SK-N-SH treated with all-trans-retinoic acid at 6 μM for 48 hours (cell line): ENCODE results near the gene ANKS3.

ENCODE experiments used
- ATAC-seq: fragments of 200-7000 bp; cut with Tn5 transposase; 3 replicates; pipeline ENCODE4 v1.9.1; 2020; ENCODE audit warnings: mild to moderate bottlenecking, moderate library complexity
- ARNTL ChIP-seq: fragments of 450-650 bp; formaldehyde crosslinking; IDR thresholded peaks from 2 replicates; pipeline ENCODE4 v1.5.0; 2020; ENCODE audit warnings: low read depth, mild to moderate bottlenecking, moderate library complexity, borderline replicate concordance
- BACH2 ChIP-seq: fragments of 250-450 bp; sonication (Bioruptor Pico); IDR thresholded peaks from 2 replicates; pipeline ENCODE4 v1.9.0; 2021; ENCODE audit warnings: mild to moderate bottlenecking, borderline replicate concordance
- CSDC2 ChIP-seq: fragments of 250-450 bp; sonication (Bioruptor Pico); IDR thresholded peaks from 2 replicates; pipeline ENCODE4 v1.5.0; 2020; ENCODE audit warnings: mild to moderate bottlenecking, moderate library complexity
- ESRRG ChIP-seq: fragments of 250-450 bp; sonication (Bioruptor Pico); IDR thresholded peaks from 2 replicates; pipeline ENCODE4 v1.6.1; 2021; ENCODE audit warnings: mild to moderate bottlenecking
- GLIS3 ChIP-seq: fragments of 250-450 bp; sonication (Bioruptor Pico); IDR thresholded peaks from 2 replicates; pipeline ENCODE4 v1.5.0; 2020; ENCODE audit warnings: mild to moderate bottlenecking, moderate library complexity
- ISL1 ChIP-seq: fragments of 250-450 bp; sonication (Bioruptor Pico); IDR thresholded peaks from 2 replicates; pipeline ENCODE4 v2.1.2; 2022; ENCODE audit warnings: mild to moderate bottlenecking, moderate library complexity
- OSR1 ChIP-seq: fragments of 250-450 bp; sonication (Bioruptor Pico); IDR thresholded peaks from 2 replicates; pipeline ENCODE4 v1.8.0; 2022; ENCODE audit warnings: moderate library complexity, mild to moderate bottlenecking, inconsistent platforms
- PPARA ChIP-seq: fragments of 250-450 bp; sonication (Bioruptor Pico); IDR thresholded peaks from 2 replicates; pipeline ENCODE4 v1.5.0; 2020; ENCODE audit warnings: mild to moderate bottlenecking, borderline replicate concordance
- RARB ChIP-seq: fragments of 250-450 bp; sonication (Bioruptor Pico); IDR thresholded peaks from 2 replicates; pipeline ENCODE4 v1.8.0; 2021; ENCODE audit warnings: mild to moderate bottlenecking, moderate library complexity
- SNAI2 ChIP-seq: fragments of 250-450 bp; sonication (Bioruptor Pico); IDR thresholded peaks from 2 replicates; pipeline ENCODE4 v1.5.0; 2020; ENCODE audit warnings: mild to moderate bottlenecking, moderate library complexity
- TCF4 ChIP-seq: fragments of 250-450 bp; sonication (Bioruptor Pico); IDR thresholded peaks from 2 replicates; pipeline ENCODE4 v1.8.0; 2021; ENCODE audit warnings: mild to moderate bottlenecking, moderate library complexity, borderline replicate concordance
- TOX ChIP-seq: fragments of 250-450 bp; sonication (Bioruptor Pico); IDR thresholded peaks from 2 replicates; pipeline ENCODE4 v1.8.0; 2021; ENCODE audit warnings: mild to moderate bottlenecking, moderate library complexity, borderline replicate concordance
- ZC3H10 ChIP-seq: fragments of 250-450 bp; sonication (Bioruptor Pico); IDR thresholded peaks from 2 replicates; pipeline ENCODE4 v1.5.1; 2021; ENCODE audit warnings: mild to moderate bottlenecking, moderate library complexity
- ZFP3 ChIP-seq: fragments of 250-450 bp; sonication (Bioruptor Pico); IDR thresholded peaks from 2 replicates; pipeline ENCODE4 v1.5.0; 2020; ENCODE audit warnings: mild to moderate bottlenecking, moderate library complexity
- ZFP30 ChIP-seq: fragments of 450-650 bp; formaldehyde crosslinking; IDR thresholded peaks from 2 replicates; pipeline ENCODE4 v1.5.0; 2022; ENCODE audit warnings: mild to moderate bottlenecking, moderate library complexity
- ZNF565 ChIP-seq: fragments of 450-650 bp; formaldehyde crosslinking; conservative IDR thresholded peaks from 2 replicates; pipeline ENCODE4 v1.5.0; 2020; ENCODE audit warnings: low read depth, mild to moderate bottlenecking, moderate library complexity
- ZNF70 ChIP-seq: fragments of 450-650 bp; formaldehyde crosslinking; IDR thresholded peaks from 2 replicates; pipeline ENCODE4 v1.5.0; 2020; ENCODE audit warnings: mild to moderate bottlenecking, moderate library complexity
- ZNF8 ChIP-seq: fragments of 450-650 bp; formaldehyde crosslinking; IDR thresholded peaks from 2 replicates; pipeline ENCODE4 v1.5.0; 2020; ENCODE audit warnings: mild to moderate bottlenecking, moderate library complexity
- TF ChIP-seq, protein P1 (sequence below): fragments of 250-450 bp; sonication (Bioruptor Pico); IDR thresholded peaks from 2 replicates; pipeline ENCODE4 v1.5.0; 2020; ENCODE audit warnings: mild to moderate bottlenecking, moderate library complexity
- TF ChIP-seq, protein P2 (sequence below): fragments of 250-450 bp; sonication (Bioruptor Pico); IDR thresholded peaks from 2 replicates; pipeline ENCODE4 v1.8.0; 2021; ENCODE audit warnings: low read depth, mild to moderate bottlenecking, moderate library complexity, borderline replicate concordance
- TF ChIP-seq, protein P3 (sequence below): fragments of 250-450 bp; sonication (Bioruptor Pico); IDR thresholded peaks from 2 replicates; pipeline ENCODE4 v1.5.1; 2020; ENCODE audit warnings: low read depth, mild to moderate bottlenecking, moderate library complexity
- TF ChIP-seq, protein P4 (sequence below): fragments of 250-450 bp; sonication (Bioruptor Pico); IDR thresholded peaks from 2 replicates; pipeline ENCODE4 v1.5.1; 2021; ENCODE audit warnings: mild to moderate bottlenecking, moderate library complexity
- TF ChIP-seq, protein P5 (sequence below): fragments of 250-450 bp; sonication (Bioruptor Pico); IDR thresholded peaks from 2 replicates; pipeline ENCODE4 v1.8.0; 2020; ENCODE audit warnings: mild to moderate bottlenecking, moderate library complexity, borderline replicate concordance

The ANKS3 gene

DNA sequence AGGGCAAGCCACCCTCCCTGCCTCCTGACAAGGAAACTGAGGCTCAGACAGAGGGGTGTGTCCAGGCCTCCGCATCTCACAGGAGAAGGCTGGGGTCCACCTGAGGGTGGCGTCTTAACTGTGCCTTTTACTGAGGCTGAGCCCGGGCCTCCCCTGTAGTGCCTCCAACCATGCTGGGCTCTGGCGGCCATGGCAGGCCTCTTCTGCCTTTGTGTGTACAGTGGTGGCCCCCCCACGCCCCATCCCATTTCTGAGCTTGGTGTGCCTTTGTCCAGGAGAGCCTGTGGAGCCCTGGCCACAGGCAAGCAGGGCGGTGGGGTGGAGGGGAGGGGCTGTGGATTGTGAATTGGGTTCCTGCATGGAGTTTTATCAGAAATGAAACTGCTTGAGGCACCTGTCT, 78.3 kb downstream of the ANKS3 start:
- no peak for TF ChIP-seq ISL1 (CRISPR knock-in tag)
- TF ChIP-seq TOX: no peak
- TF ChIP-seq ZC3H10: no peak
- no peak for TF ChIP-seq OSR1 (CRISPR knock-in tag)
- no peak for TF ChIP-seq ZNF70 (CRISPR knock-in tag)
- TF ChIP-seq ZFP3: no peak
- TF ChIP-seq ZFP30 (CRISPR knock-in tag): no peak
- no peak for TF ChIP-seq BACH2 (CRISPR knock-in tag)
- no peak for TF ChIP-seq SNAI2 (CRISPR knock-in tag)
- TF ChIP-seq ARNTL (CRISPR knock-in tag): no peak
- TF ChIP-seq, protein P1, sequence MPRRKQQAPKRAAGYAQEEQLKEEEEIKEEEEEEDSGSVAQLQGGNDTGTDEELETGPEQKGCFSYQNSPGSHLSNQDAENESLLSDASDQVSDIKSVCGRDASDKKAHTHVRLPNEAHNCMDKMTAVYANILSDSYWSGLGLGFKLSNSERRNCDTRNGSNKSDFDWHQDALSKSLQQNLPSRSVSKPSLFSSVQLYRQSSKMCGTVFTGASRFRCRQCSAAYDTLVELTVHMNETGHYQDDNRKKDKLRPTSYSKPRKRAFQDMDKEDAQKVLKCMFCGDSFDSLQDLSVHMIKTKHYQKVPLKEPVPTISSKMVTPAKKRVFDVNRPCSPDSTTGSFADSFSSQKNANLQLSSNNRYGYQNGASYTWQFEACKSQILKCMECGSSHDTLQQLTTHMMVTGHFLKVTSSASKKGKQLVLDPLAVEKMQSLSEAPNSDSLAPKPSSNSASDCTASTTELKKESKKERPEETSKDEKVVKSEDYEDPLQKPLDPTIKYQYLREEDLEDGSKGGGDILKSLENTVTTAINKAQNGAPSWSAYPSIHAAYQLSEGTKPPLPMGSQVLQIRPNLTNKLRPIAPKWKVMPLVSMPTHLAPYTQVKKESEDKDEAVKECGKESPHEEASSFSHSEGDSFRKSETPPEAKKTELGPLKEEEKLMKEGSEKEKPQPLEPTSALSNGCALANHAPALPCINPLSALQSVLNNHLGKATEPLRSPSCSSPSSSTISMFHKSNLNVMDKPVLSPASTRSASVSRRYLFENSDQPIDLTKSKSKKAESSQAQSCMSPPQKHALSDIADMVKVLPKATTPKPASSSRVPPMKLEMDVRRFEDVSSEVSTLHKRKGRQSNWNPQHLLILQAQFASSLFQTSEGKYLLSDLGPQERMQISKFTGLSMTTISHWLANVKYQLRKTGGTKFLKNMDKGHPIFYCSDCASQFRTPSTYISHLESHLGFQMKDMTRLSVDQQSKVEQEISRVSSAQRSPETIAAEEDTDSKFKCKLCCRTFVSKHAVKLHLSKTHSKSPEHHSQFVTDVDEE: no peak
- no peak for TF ChIP-seq ZNF8 (CRISPR knock-in tag)
- TF ChIP-seq ZNF565 (CRISPR knock-in tag): no peak
- TF ChIP-seq ESRRG (CRISPR knock-in tag): no peak
- no peak for TF ChIP-seq RARB
- TF ChIP-seq, protein P2, sequence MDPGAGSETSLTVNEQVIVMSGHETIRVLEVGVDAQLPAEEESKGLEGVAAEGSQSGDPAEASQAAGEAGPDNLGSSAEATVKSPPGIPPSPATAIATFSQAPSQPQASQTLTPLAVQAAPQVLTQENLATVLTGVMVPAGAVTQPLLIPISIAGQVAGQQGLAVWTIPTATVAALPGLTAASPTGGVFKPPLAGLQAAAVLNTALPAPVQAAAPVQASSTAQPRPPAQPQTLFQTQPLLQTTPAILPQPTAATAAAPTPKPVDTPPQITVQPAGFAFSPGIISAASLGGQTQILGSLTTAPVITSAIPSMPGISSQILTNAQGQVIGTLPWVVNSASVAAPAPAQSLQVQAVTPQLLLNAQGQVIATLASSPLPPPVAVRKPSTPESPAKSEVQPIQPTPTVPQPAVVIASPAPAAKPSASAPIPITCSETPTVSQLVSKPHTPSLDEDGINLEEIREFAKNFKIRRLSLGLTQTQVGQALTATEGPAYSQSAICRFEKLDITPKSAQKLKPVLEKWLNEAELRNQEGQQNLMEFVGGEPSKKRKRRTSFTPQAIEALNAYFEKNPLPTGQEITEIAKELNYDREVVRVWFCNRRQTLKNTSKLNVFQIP (CRISPR knock-in tag): no peak
- no peak for TF ChIP-seq PPARA (CRISPR knock-in tag)
- no peak for TF ChIP-seq TCF4 (CRISPR knock-in tag)
- TF ChIP-seq, protein P3, sequence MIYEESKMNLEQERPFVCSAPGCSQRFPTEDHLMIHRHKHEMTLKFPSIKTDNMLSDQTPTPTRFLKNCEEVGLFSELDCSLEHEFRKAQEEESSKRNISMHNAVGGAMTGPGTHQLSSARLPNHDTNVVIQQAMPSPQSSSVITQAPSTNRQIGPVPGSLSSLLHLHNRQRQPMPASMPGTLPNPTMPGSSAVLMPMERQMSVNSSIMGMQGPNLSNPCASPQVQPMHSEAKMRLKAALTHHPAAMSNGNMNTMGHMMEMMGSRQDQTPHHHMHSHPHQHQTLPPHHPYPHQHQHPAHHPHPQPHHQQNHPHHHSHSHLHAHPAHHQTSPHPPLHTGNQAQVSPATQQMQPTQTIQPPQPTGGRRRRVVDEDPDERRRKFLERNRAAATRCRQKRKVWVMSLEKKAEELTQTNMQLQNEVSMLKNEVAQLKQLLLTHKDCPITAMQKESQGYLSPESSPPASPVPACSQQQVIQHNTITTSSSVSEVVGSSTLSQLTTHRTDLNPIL (CRISPR knock-in tag): no peak
- no peak for TF ChIP-seq CSDC2 (CRISPR knock-in tag)
- ATAC-seq: no peak

DNA sequence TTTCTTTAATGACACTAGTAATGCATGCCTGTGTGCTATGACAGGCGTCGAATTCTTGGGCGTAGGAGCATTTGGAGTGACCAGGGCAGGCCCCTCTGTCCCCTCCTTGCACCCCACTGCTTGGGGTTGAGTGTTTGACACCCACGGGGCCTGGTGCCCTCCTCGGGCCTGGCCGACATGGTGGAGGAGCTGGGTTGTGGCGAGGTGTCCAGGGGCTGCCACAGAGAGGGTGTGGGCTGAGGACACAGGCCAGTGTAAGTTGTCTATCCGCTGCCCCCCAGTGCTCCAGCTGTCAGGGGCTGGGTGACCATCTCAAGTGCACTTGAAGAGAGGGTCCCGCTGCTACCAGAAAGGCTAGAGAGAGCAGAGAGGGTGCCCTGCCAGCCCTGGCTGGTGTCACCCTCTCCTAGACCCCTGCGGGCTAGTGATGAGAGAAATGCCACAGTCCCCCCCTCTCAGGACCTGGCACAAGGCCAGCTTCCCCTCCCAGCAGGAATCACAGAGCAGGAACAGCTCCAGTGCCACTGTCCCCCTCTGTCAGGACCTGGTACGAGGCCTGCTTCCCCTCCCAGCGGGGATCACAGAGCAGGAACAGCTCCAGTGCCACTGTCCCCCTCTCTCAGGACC, 79.0 kb downstream of the ANKS3 start:
- TF ChIP-seq GLIS3 (CRISPR knock-in tag) (no peak), ZNF70 (CRISPR knock-in tag) (no peak), ZNF8 (CRISPR knock-in tag) (no peak), RARB (no peak), ZFP3 (no peak), BACH2 (CRISPR knock-in tag) (no peak), ZNF565 (CRISPR knock-in tag) (no peak), TCF4 (CRISPR knock-in tag) (no peak), SNAI2 (CRISPR knock-in tag) (no peak), PPARA (CRISPR knock-in tag) (no peak), OSR1 (CRISPR knock-in tag) (no peak)
- TF ChIP-seq, protein P4, sequence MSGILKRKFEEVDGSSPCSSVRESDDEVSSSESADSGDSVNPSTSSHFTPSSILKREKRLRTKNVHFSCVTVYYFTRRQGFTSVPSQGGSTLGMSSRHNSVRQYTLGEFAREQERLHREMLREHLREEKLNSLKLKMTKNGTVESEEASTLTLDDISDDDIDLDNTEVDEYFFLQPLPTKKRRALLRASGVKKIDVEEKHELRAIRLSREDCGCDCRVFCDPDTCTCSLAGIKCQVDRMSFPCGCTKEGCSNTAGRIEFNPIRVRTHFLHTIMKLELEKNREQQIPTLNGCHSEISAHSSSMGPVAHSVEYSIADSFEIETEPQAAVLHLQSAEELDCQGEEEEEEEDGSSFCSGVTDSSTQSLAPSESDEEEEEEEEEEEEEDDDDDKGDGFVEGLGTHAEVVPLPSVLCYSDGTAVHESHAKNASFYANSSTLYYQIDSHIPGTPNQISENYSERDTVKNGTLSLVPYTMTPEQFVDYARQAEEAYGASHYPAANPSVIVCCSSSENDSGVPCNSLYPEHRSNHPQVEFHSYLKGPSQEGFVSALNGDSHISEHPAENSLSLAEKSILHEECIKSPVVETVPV (CRISPR knock-in tag): no peak
- TF ChIP-seq, protein P1: no peak
- TF ChIP-seq, protein P2 (CRISPR knock-in tag): no peak
- TF ChIP-seq, protein P3 (CRISPR knock-in tag): no peak
- TF ChIP-seq, protein P5, sequence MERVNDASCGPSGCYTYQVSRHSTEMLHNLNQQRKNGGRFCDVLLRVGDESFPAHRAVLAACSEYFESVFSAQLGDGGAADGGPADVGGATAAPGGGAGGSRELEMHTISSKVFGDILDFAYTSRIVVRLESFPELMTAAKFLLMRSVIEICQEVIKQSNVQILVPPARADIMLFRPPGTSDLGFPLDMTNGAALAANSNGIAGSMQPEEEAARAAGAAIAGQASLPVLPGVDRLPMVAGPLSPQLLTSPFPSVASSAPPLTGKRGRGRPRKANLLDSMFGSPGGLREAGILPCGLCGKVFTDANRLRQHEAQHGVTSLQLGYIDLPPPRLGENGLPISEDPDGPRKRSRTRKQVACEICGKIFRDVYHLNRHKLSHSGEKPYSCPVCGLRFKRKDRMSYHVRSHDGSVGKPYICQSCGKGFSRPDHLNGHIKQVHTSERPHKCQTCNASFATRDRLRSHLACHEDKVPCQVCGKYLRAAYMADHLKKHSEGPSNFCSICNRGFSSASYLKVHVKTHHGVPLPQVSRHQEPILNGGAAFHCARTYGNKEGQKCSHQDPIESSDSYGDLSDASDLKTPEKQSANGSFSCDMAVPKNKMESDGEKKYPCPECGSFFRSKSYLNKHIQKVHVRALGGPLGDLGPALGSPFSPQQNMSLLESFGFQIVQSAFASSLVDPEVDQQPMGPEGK (CRISPR knock-in tag): no peak
- ATAC-seq: no peak
